A673 (cell line): ENCODE measurements around the gene CDC45. TPM values are rescaled to one million over a fixed set of nuclear protein-coding genes. Genes with fewer than 3 reads are reported as not detected.

Source experiments
- BruUV-seq: library from RNA; stranded (reverse); fragments of 400-500 nt; replicated peaks from 2 replicates; lab custom pipeline; 2021; lab: Mats Ljungman, UMichigan
- CTCF ChIA-PET: fragments of 300-600 bp; sonication (Branson Sonifier 250); formaldehyde crosslinking; loops from one replicate; lab custom pipeline; 2022; ENCODE audit warnings: antibody characterized with exemption; lab: Charles Lee
- POLR2A ChIA-PET: fragments of 300-600 bp; sonication (Branson Sonifier 250); formaldehyde crosslinking; loops from one replicate; lab custom pipeline; 2022; ENCODE audit warnings: antibody characterized with exemption; ENCODE audit not compliant: low non-redundant PET; lab: Charles Lee
- DNase-seq: peaks from one replicate; pipeline ENCODE4 v3.0.0-alpha.2; 2015; ENCODE audit warnings: low spot score
- H3K27ac ChIP-seq: fragments of 200-600 bp; sonication (generic); 2 replicates; pipeline ENCODE4 v1.5.1; 2016; ENCODE audit warnings: mixed run types, low read depth, mild to moderate bottlenecking, mixed read lengths, antibody characterized with exemption, low read length; ENCODE audit not compliant: poor library complexity, severe bottlenecking
- H3K27me3 ChIP-seq: fragments of 200-600 bp; sonication (generic); replicated peaks from 2 replicates; pipeline ENCODE4 v1.6.1; 2017; ENCODE audit warnings: mixed run types, low read depth, mild to moderate bottlenecking, mixed read lengths, antibody characterized with exemption, low read length; ENCODE audit not compliant: insufficient read depth, poor library complexity
- H3K36me3 ChIP-seq: fragments of 200-600 bp; sonication (generic); 2 replicates; pipeline ENCODE4 v1.6.1; 2016; ENCODE audit warnings: mixed run types, mild to moderate bottlenecking, mixed read lengths, antibody characterized with exemption, low read length; ENCODE audit not compliant: insufficient read depth, poor library complexity, severe bottlenecking
- H3K4me1 ChIP-seq: fragments of 200-600 bp; sonication (generic); 2 replicates; pipeline ENCODE4 v1.6.1; 2017; ENCODE audit warnings: mixed run types, mild to moderate bottlenecking, mixed read lengths, antibody characterized with exemption, low read length; ENCODE audit not compliant: insufficient read depth, poor library complexity, severe bottlenecking
- H3K4me3 ChIP-seq: fragments of 200-600 bp; sonication (generic); 2 replicates; pipeline ENCODE4 v1.5.1; 2016; ENCODE audit warnings: low read depth, mixed run types, mild to moderate bottlenecking, mixed read lengths, low read length; ENCODE audit not compliant: poor library complexity, severe bottlenecking
- H3K9me3 ChIP-seq: fragments of 200-600 bp; sonication (generic); 2 replicates; pipeline ENCODE4 v1.6.1; 2016; ENCODE audit warnings: mixed run types, low read depth, mild to moderate bottlenecking, mixed read lengths, antibody characterized with exemption, low read length; ENCODE audit not compliant: poor library complexity, severe bottlenecking
- EZH2 ChIP-seq: fragments of 200-600 bp; sonication (generic); IDR thresholded peaks from 2 replicates; pipeline ENCODE4 v1.6.1; 2017; ENCODE audit warnings: borderline replicate concordance, low read depth, mild to moderate bottlenecking, mixed read lengths, antibody characterized with exemption, low read length; ENCODE audit not compliant: poor library complexity, severe bottlenecking
- intact Hi-C: fragments of 100-400 bp; cut with micrococcal nuclease; formaldehyde crosslinking; loops from one replicate; pipeline ENCODE4 v1.10.0; 2022; ENCODE audit not compliant: unreplicated experiment
- total RNA-seq: library from RNA; stranded (reverse); gene quantifications from 2 replicates; pipeline ENCODE4 v1.2.3, GENCODE V29; 2021
- TF ChIP-seq, protein P1 (sequence below): fragments of 300-800, 200-600 bp; sonication (generic); conservative IDR thresholded peaks from 2 replicates; pipeline ENCODE4 v1.5.1; 2017; ENCODE audit warnings: low read depth, mild to moderate bottlenecking, antibody characterized with exemption, low read length, moderate library complexity, mixed read lengths

CDC45 gene
- total RNA-seq, 1 experiment from 2014 or later: 79.2 TPM

GRCh38 chr22:19447330-19448075, 32.2 kb upstream of the CDC45 start, which contains the start of gene C22orf39:
Gene C22orf39 (minus strand): TSS chr22:19447711. CDS start chr22:19447688, 23 bp downstream.
- intact Hi-C loops: no loop called here
- ChIA-PET CTCF (no interaction called here), POLR2A (no interaction called here)
- H3K9me3 ChIP-seq: no peaks in the 10 kb centered on the region
- peak within 1 kb of the TSS; percentile 92 for H3K27ac ChIP-seq
- no TSS peak for BruUV-seq
- TF ChIP-seq, protein P1, sequence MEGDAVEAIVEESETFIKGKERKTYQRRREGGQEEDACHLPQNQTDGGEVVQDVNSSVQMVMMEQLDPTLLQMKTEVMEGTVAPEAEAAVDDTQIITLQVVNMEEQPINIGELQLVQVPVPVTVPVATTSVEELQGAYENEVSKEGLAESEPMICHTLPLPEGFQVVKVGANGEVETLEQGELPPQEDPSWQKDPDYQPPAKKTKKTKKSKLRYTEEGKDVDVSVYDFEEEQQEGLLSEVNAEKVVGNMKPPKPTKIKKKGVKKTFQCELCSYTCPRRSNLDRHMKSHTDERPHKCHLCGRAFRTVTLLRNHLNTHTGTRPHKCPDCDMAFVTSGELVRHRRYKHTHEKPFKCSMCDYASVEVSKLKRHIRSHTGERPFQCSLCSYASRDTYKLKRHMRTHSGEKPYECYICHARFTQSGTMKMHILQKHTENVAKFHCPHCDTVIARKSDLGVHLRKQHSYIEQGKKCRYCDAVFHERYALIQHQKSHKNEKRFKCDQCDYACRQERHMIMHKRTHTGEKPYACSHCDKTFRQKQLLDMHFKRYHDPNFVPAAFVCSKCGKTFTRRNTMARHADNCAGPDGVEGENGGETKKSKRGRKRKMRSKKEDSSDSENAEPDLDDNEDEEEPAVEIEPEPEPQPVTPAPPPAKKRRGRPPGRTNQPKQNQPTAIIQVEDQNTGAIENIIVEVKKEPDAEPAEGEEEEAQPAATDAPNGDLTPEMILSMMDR: no peak
- no peak for TF ChIP-seq EZH2
- H3K4me3 ChIP-seq: peak within 1 kb of the TSS; percentile 96
- H3K36me3 ChIP-seq: peaks cover 23% of the 10 kb centered on the region
- H3K27me3 ChIP-seq: no peaks in the 10 kb centered on the region
- DNase-seq: peak; percentile 94
- H3K4me1 ChIP-seq: peaks cover 6% of the 10 kb centered on the region

DNA sequence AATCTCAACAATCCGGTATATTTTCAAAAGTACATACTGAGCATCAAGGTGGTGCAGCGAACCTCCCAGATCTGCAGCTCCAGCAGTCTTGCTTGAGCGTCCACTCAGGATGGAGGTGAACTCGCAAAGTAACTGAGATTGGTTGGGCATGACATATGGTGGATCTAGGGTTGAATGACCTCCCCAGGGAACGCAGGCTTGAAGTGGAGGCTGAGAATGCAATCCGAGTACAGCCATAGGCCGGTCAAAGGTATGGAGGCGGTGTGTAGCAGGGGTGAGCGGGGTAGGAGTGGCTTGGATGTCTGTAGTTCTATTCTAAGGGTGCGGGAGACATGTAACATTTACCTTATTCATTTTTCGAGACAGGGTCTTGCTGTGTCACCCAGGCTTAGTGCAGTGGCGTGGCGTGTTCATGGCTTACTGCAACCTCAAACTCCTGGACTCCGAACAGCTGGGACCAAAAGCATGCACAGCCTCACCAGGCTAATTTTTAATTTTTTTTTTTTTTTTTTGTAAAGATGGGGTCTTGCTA, 31.6 kb upstream of the CDC45 start:
- BruUV-seq: TSS peak; percentile 80
- intact Hi-C loops: no loop called here
- Histone ChIP-seq H3K36me3 (peaks cover 29% of the 10 kb centered on the region), H3K4me1 (peaks cover 6% of the 10 kb centered on the region), H3K9me3 (no peaks in the 10 kb centered on the region), H3K4me3 (peak overlapping the region; percentile 96), H3K27ac (peak overlapping the region; percentile 92), H3K27me3 (no peaks in the 10 kb centered on the region)
- CTCF ChIA-PET: no interaction called here
- TF ChIP-seq EZH2: no peak
- peak; percentile 73 for DNase-seq
- POLR2A ChIA-PET: no interaction called here

GRCh38 chr22:19448739-19449421, 30.8 kb upstream of the CDC45 start:
- no peaks in the 10 kb centered on the region for H3K27me3 ChIP-seq
- DNase-seq: no peak
- TF ChIP-seq, protein P1: no peak
- TF ChIP-seq EZH2: no peak
- POLR2A ChIA-PET: no interaction called here
- H3K4me1 ChIP-seq: peaks cover 6% of the 10 kb centered on the region
- H3K36me3 ChIP-seq: peaks cover 30% of the 10 kb centered on the region
- intact Hi-C loops: no loop called here
- CTCF ChIA-PET: no interaction called here
- no peaks in the 10 kb centered on the region for H3K9me3 ChIP-seq
- H3K27ac ChIP-seq: peak overlapping the region; percentile 92
- peak overlapping the region; percentile 96 for H3K4me3 ChIP-seq
- no TSS peak for BruUV-seq
